ENCODE data around the gene UROC1. TPM values are rescaled to one million over a fixed set of nuclear protein-coding genes. Genes with fewer than 3 reads are reported as not detected.

Gene UROC1
- total and polyA plus RNA-seq, 2 of the 4 experiments (the other 2 are of a cell fraction): not detected

DNA sequence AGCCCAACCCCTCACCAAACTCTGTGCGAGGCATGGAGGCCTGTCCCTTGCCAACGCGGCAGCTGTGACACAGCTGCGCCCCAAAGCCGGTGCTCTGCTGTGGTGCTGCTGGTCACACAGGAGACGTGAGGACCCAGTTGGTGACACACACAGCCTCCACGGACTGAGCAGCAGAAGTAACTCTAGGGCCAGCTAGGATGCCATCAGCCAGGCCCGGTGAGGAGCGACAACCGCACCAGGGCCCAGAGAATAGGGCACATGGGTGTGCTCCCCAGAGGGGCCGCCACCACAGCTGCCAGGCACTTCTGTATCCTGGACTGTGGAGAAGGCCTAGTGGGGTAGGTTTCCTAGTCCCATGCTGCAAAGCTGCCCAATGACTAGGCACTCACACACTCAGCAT lies 52.6 kb downstream of the UROC1 start:
- Histone ChIP-seq H3K9me1 (ENCODE audit: insufficient read depth, low read length) (no peaks in the 10 kb centered on the region; the same call in 1 of the 2 replicates), H4K8ac (ENCODE audit: low read depth in 2 of 2, low read length in 2 of 2) (no peak overlapping the region), H3K56ac (ENCODE audit: extremely low read depth, insufficient read depth, low read length) (no peak overlapping the region), H2AFZ (replicated peaks; ENCODE audit: low read length, poor library complexity) (no peak overlapping the region), H3K23ac (ENCODE audit: low read depth, low read length) (no peak overlapping the region), H3K9me3 (ENCODE audit: control insufficient read depth, insufficient read depth, low read length) (no peaks in the 10 kb centered on the region), H3K9ac (ENCODE audit: low read depth, low read length) (no peak overlapping the region), H3K4me2 (ENCODE audit: low read depth, low read length) (no peak overlapping the region), H4K91ac (ENCODE audit: insufficient read depth, low read depth, low read length) (no peak overlapping the region), H2AK9ac (replicated peaks; ENCODE audit: low read depth, low read length, poor library complexity) (no peak overlapping the region), H4K20me1 (ENCODE audit: insufficient read depth, low read length) (peaks cover 27% of the 10 kb centered on the region), H2BK20ac (ENCODE audit: low read depth, low read length) (no peak overlapping the region), H3K27me3 (ENCODE audit: control insufficient read depth, insufficient read depth, low read length) (no peaks in the 10 kb centered on the region), H2BK5ac (ENCODE audit: low read depth, low read length, poor library complexity, severe bottlenecking) (no peak overlapping the region), H3K4me1 (ENCODE audit: control insufficient read depth, insufficient read depth, low read length) (no peaks in the 10 kb centered on the region; the same call in 1 of the 2 replicates), H3K79me1 (ENCODE audit: low read depth in 1 of 2, low read length in 2 of 2) (peaks cover 36 to 59% of the 10 kb centered on the region in 2 experiments), H4K5ac (ENCODE audit: low read depth, low read length) (no peak overlapping the region), H3K36me3 (ENCODE audit: control insufficient read depth, insufficient read depth, low read length) (peaks cover 84% of the 10 kb centered on the region), H2AK5ac (ENCODE audit: low read depth, low read length) (no peak overlapping the region), H3K4me3 (ENCODE audit: insufficient read depth, low read depth, low read length) (no peak overlapping the region), H2BK15ac (ENCODE audit: low read depth, low read length) (no peak overlapping the region), H3K14ac (replicated peaks; ENCODE audit: low read depth, low read length) (no peak overlapping the region), H3K4ac (ENCODE audit: low read depth, low read length) (no peak overlapping the region), H2BK120ac (ENCODE audit: low read depth, low read length) (no peak overlapping the region), H3K18ac (ENCODE audit: low read depth, low read length) (no peak overlapping the region), H3K27ac (ENCODE audit: insufficient read depth, low read length) (no peak overlapping the region)
- DNase-seq: no peak
- ChIA-PET CTCF (interaction anchor here (0.6 to 0.7 kb wide), 2 partner anchors 17 to 235 kb away, joined by 3 read pairs; no protein-coding TSS in a partner anchor), POLR2A (ENCODE audit: unreplicated experiment) (no interaction called here)
- no TSS peak for BruUV-seq (replicated peaks)
- no peak for ATAC-seq (ENCODE audit: low read depth)
- WGBS, 2 experiments (ENCODE audit: extremely low coverage in 2 of 2, insufficient read length in 1 of 2): 92% methylated on average over 5 of the region's 11 CpGs; no CpG with 5 or more reads in 1 of the 2 experiments
- intact Hi-C loops (cut with micrococcal nuclease): no loop called here
- TF ChIP-seq MAFK (IDR thresholded peaks at IDR 0.05; ENCODE audit: low read depth, low read length) (no peak), CHD1 (IDR thresholded peaks at IDR 0.05; ENCODE audit: low read depth, low read length) (no peak), POLR2A (IDR thresholded peaks at IDR 0.05; ENCODE audit: low read depth, low read length) (no peak), CEBPB (IDR thresholded peaks at IDR 0.05; ENCODE audit: low read depth, low read length) (no peak), NFE2L2 (IDR thresholded peaks at IDR 0.05; ENCODE audit: low read depth, low read length) (no peak), USF2 (IDR thresholded peaks at IDR 0.05; ENCODE audit: low read depth, low read length) (no peak)
- TF ChIP-seq, protein P1, sequence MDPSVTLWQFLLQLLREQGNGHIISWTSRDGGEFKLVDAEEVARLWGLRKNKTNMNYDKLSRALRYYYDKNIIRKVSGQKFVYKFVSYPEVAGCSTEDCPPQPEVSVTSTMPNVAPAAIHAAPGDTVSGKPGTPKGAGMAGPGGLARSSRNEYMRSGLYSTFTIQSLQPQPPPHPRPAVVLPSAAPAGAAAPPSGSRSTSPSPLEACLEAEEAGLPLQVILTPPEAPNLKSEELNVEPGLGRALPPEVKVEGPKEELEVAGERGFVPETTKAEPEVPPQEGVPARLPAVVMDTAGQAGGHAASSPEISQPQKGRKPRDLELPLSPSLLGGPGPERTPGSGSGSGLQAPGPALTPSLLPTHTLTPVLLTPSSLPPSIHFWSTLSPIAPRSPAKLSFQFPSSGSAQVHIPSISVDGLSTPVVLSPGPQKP (IDR thresholded peaks at IDR 0.05; ENCODE audit: borderline replicate concordance, low read depth, low read length): no peak
- in situ Hi-C loops (cut with MboI; ENCODE audit: low sequenced_read_pairs): no loop called here
- dilution Hi-C loops (cut with HindIII; ENCODE audit: low sequenced_read_pairs, unreplicated experiment): no loop called here
